ENCODE data around the gene ZNF888. TPM values are rescaled to one million over a fixed set of nuclear protein-coding genes. Genes with fewer than 3 reads are reported as not detected.
"Not testable (repeated sequence)": the region's sequence is repeated elsewhere in the genome, so short reads cannot be mapped to it uniquely, and the experiment has no call there.

Gene ZNF888
- total RNA-seq, 6 experiments from 2014 or later, result 0.37 to 2.0 (median 0.76) TPM

GRCh38 chr19:52943884-52944643 lies 20.8 kb upstream of the ZNF888 start:
- peaks cover 2 to 23% (median 13%) of the 10 kb centered on the region in 4 donors for H3K9me3 ChIP-seq
- no peaks in the 10 kb centered on the region for H3K27me3 ChIP-seq
- DNase-seq (no peak), ATAC-seq (no peak)
- H3K36me3 ChIP-seq, result no peaks in the 10 kb centered on the region
- no peak for TF ChIP-seq POLR2A (IDR thresholded peaks at IDR 0.05)
- TF ChIP-seq, protein P1, sequence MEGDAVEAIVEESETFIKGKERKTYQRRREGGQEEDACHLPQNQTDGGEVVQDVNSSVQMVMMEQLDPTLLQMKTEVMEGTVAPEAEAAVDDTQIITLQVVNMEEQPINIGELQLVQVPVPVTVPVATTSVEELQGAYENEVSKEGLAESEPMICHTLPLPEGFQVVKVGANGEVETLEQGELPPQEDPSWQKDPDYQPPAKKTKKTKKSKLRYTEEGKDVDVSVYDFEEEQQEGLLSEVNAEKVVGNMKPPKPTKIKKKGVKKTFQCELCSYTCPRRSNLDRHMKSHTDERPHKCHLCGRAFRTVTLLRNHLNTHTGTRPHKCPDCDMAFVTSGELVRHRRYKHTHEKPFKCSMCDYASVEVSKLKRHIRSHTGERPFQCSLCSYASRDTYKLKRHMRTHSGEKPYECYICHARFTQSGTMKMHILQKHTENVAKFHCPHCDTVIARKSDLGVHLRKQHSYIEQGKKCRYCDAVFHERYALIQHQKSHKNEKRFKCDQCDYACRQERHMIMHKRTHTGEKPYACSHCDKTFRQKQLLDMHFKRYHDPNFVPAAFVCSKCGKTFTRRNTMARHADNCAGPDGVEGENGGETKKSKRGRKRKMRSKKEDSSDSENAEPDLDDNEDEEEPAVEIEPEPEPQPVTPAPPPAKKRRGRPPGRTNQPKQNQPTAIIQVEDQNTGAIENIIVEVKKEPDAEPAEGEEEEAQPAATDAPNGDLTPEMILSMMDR (IDR thresholded peaks at IDR 0.05), result no peak
- WGBS (ENCODE audit: insufficient coverage, low coverage, low lambda C conversion rate, missing lambda C conversion rate), result 51% methylated on average over 15 of the region's 17 CpGs
- H3K4me3 ChIP-seq, result no peak overlapping the region
- H3K4me1 ChIP-seq, result no peaks in the 10 kb centered on the region
- no peak overlapping the region for H3K27ac ChIP-seq
- intact Hi-C loops (cut with DNase I), result no loop called here

- DNase-seq (no peak), ATAC-seq (no peak)
- H3K27ac ChIP-seq, result no peak overlapping the region
- H3K4me3 ChIP-seq, result peak overlapping the region; percentile 48 to 59 (median 56)
- H3K9me3 ChIP-seq, result peaks cover 2 to 15% (median 11%) of the 10 kb centered on the region in 4 donors
- TF ChIP-seq, protein P1 (IDR thresholded peaks at IDR 0.05), result no peak
- TF ChIP-seq POLR2A (IDR thresholded peaks at IDR 0.05), result no peak
- no peaks in the 10 kb centered on the region for H3K36me3 ChIP-seq
- H3K27me3 ChIP-seq, result no peaks in the 10 kb centered on the region
- intact Hi-C loops (cut with DNase I), result no loop called here
- H3K4me1 ChIP-seq, result no peaks in the 10 kb centered on the region
- WGBS (ENCODE audit: insufficient coverage, low coverage, low lambda C conversion rate, missing lambda C conversion rate), result 46% methylated on average over 19 of the region's 29 CpGs
These were observed 20.1 kb upstream of the ZNF888 start for GRCh38 chr19:52943134-52943883.

GRCh38 chr19:52942386-52943133 lies 19.3 kb upstream of the ZNF888 start:
- intact Hi-C loops (cut with DNase I), result no loop called here
- H3K4me3 ChIP-seq, result peak overlapping the region; percentile 48 to 59 (median 56)
- peak; percentile 82 to 89 (median 88) for DNase-seq
- no peaks in the 10 kb centered on the region for H3K36me3 ChIP-seq
- no peaks in the 10 kb centered on the region for H3K4me1 ChIP-seq
- TF ChIP-seq, protein P1 (IDR thresholded peaks at IDR 0.05), result no peak
- peak; percentile 71 for TF ChIP-seq POLR2A (IDR thresholded peaks at IDR 0.05)
- 2% methylated on average over 40 of the region's 43 CpGs for WGBS (ENCODE audit: insufficient coverage, low coverage, low lambda C conversion rate, missing lambda C conversion rate)
- H3K9me3 ChIP-seq, result peaks cover 2 to 10% (median 5%) of the 10 kb centered on the region in 4 donors
- ATAC-seq, result peak; percentile 97 to 100 (median 98)
- H3K27me3 ChIP-seq, result no peaks in the 10 kb centered on the region
- H3K27ac ChIP-seq, result peak overlapping the region in 2 of 3 donors; percentile 29 to 65

DNA sequence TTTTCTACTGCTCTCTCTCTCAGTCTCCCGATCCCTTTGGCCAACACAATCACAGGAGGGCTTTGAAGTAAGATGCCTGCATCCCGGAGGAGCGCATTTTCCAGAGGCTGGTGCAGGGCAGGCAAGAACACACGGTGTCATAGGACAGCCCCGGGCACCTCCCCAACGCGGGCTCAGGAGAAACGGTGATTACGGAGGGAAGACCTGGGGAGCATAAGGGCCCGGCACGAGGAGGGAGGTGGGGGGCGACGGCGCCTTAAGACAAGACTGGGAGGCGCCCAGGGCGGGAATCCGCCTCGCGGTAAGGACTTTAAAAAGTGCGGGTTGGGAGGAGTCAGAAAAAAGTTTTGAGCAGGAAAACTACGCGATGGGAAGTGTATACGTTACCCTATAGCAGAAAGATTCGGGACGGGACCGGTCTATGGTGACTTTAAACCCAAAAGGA lies 18.7 kb upstream of the ZNF888 start:
- intact Hi-C loops (cut with DNase I), result no loop called here
- Histone ChIP-seq H3K36me3 (no peaks in the 10 kb centered on the region), H3K9me3 (peaks cover 0 to 5% (median 1%) of the 10 kb centered on the region in 4 donors), H3K27me3 (no peaks in the 10 kb centered on the region), H3K4me3 (peak overlapping the region; percentile 48 to 59 (median 56)), H3K4me1 (no peaks in the 10 kb centered on the region), H3K27ac (peak overlapping the region in 2 of 3 donors; percentile 29 to 65)
- peak in 2 of 3 donors; percentile 37 to 55 for DNase-seq
- ATAC-seq, result peak; percentile 28 to 36 (median 32)
- no peak for TF ChIP-seq POLR2A (IDR thresholded peaks at IDR 0.05)
- TF ChIP-seq, protein P1 (IDR thresholded peaks at IDR 0.05), result no peak
- 1% methylated on average over 26 of the region's 26 CpGs for WGBS (ENCODE audit: insufficient coverage, low coverage, low lambda C conversion rate, missing lambda C conversion rate)

DNA sequence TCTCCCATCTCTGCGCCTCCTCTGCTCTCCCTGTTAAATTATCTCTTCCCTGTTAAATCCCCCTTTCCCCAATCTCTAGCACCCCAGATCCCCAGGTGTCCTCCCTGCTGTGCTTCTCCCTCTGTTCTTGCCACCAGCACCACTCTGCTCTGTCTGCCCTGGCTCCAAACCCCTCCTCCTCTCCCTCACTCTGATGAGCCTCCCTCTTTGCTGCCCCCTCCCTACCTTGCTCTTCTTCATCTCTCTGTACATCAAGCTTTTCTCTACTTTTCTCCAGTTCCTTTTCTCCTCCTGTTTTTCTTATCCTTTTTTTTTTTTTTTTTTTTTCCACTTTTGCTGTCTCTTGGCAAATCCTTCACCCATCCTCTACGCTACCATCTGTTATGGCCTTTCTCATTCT lies 18.3 kb upstream of the ZNF888 start:
- H3K27ac ChIP-seq; H3K4me1 ChIP-seq; H3K36me3 ChIP-seq; H3K27me3 ChIP-seq; intact Hi-C loops (cut with DNase I); H3K9me3 ChIP-seq; ATAC-seq; DNase-seq: not testable (repeated sequence)
- H3K4me3 ChIP-seq, result peak overlapping the region in 2 of 3 donors; percentile 56 to 59
- 44% methylated on average over 2 of the region's 2 CpGs for WGBS (ENCODE audit: insufficient coverage, low coverage, low lambda C conversion rate, missing lambda C conversion rate)

DNA sequence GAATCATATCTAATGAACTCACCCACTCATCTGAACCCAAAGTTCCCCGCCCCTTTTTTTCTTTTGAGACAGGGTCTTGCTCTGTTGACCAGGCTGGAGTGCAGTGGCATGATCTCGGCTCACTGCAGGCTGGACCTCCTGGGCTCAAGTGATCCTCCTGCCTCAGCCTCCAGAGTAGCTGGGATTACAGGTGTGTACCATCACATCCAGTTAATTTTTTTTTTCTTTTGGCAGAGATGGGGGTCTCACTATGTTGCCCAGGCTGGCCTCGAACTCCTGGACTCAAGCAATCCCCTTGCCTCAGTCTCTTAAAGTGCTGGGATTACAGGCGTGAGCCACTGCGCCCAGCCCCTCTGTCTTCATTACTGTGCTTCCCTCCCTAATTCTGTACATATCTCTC lies 17.7 kb upstream of the ZNF888 start:
- WGBS (ENCODE audit: insufficient coverage, low coverage, low lambda C conversion rate, missing lambda C conversion rate), result 69% methylated on average over 4 of the region's 5 CpGs
- intact Hi-C loops (cut with DNase I); H3K4me3 ChIP-seq; H3K27ac ChIP-seq; DNase-seq; ATAC-seq; H3K4me1 ChIP-seq; H3K9me3 ChIP-seq; H3K27me3 ChIP-seq; H3K36me3 ChIP-seq: not testable (repeated sequence)
